Measurements from ENCODE around the gene MORN1. TPM values are rescaled to one million over a fixed set of nuclear protein-coding genes. Genes with fewer than 3 reads are reported as not detected.
A peak's percentile ranks its signal among the peaks of the same experiment; 100 is the strongest.

The MORN1 gene
- total and polyA plus RNA-seq, 2 of the 8 experiments (the other 6 are each of a cell fraction or from before 2014, with no cell fraction given) = 5.0 to 9.1 TPM

- Histone ChIP-seq H3K27me3 (replicated peaks in 1 of 4; ENCODE audit: control insufficient read depth in 3 of 4, extremely low read depth in 1 of 4, insufficient read depth in 3 of 4, low read length in 3 of 4) (no peaks in the 10 kb centered on the region), H2BK120ac (replicated peaks; ENCODE audit: low read depth, low read length) (no peak overlapping the region), H3K4me2 (ENCODE audit: insufficient read depth in 1 of 2, low read depth in 2 of 2, low read length in 2 of 2) (peak overlapping the region; percentile 53 to 85), H3K18ac (ENCODE audit: extremely low read depth, low read length) (no peak overlapping the region; the same call in 1 of the 2 replicates), H3K23ac (ENCODE audit: insufficient read length) (no peak overlapping the region), H4K20me1 (replicated peaks in 1 of 2; ENCODE audit: control insufficient read depth in 1 of 2, insufficient read depth in 2 of 2, low read length in 2 of 2) (peaks cover 2 to 11% of the 10 kb centered on the region in 2 experiments), H2AK5ac (ENCODE audit: low read depth, low read length) (peak overlapping the region; percentile 75; the same call in 1 of the 2 replicates), H3K4me1 (replicated peaks in 1 of 4; ENCODE audit: control insufficient read depth in 3 of 4, insufficient read depth in 4 of 4, low read length in 3 of 4) (peaks cover 0 to 14% (median 11%) of the 10 kb centered on the region in 4 experiments; a peak in 5 of 7 replicates), H3K27ac (ENCODE audit: low read depth, low read length) (peak overlapping the region; percentile 63; the same call in 1 of the 2 replicates), H3K56ac (replicated peaks; ENCODE audit: insufficient read length, low read depth, low read length) (no peak overlapping the region), H3K4me3 (ENCODE audit: extremely low read depth in 1 of 4, insufficient read depth in 2 of 4, low read depth in 3 of 4, low read length in 4 of 4) (peak overlapping the region; percentile 57 to 92 (median 88)), H3K79me2 (ENCODE audit: control insufficient read depth in 1 of 2, insufficient read depth in 2 of 2, low read length in 2 of 2) (peaks cover 0 to 6% of the 10 kb centered on the region in 2 experiments; a peak in 1 of 4 replicates), H4K91ac (replicated peaks; ENCODE audit: insufficient read length, low read length) (peak overlapping the region; percentile 65), H3K79me1 (ENCODE audit: low read depth, low read length) (no peaks in the 10 kb centered on the region), H3K9ac (replicated peaks in 1 of 4; ENCODE audit: extremely low read depth in 1 of 4, low read depth in 3 of 4, low read length in 3 of 4) (peak overlapping the region; percentile 39 to 97 (median 85)), H3K4ac (replicated peaks; ENCODE audit: insufficient read length, low read depth, low read length) (peak overlapping the region; percentile 78), H3K14ac (ENCODE audit: insufficient read length) (no peak overlapping the region), H2BK12ac (ENCODE audit: low read depth, low read length) (no peak overlapping the region), H4K8ac (ENCODE audit: extremely low read depth, insufficient read depth, low read length) (peak overlapping the region; percentile 95), H2BK15ac (ENCODE audit: low read length) (no peak overlapping the region), H3K36me3 (ENCODE audit: control insufficient read depth in 2 of 4, insufficient read depth in 4 of 4, low read length in 3 of 4) (peaks cover 2 to 11% (median 7%) of the 10 kb centered on the region in 4 experiments; a peak in 5 of 8 replicates), H4K5ac (ENCODE audit: insufficient read length, low read depth, low read length) (peak overlapping the region; percentile 15), H2AFZ (ENCODE audit: low read length) (no peak overlapping the region), H3K23me2 (ENCODE audit: low read depth, low read length) (peaks cover 15% of the 10 kb centered on the region), H3K9me3 (ENCODE audit: insufficient read depth in 2 of 2, low read depth in 1 of 2, low read length in 1 of 2) (no peaks in the 10 kb centered on the region), H2BK20ac (ENCODE audit: low read length) (no peak overlapping the region), H2BK5ac (ENCODE audit: low read depth, low read length) (peak overlapping the region; percentile 75)
- DNase-seq (ENCODE audit: low read depth in 1 of 2, low spot score in 2 of 2) = no peak
- WGBS, 2 experiments (ENCODE audit: extremely low coverage in 1 of 2, insufficient coverage in 1 of 2, insufficient read length in 1 of 2, insufficient replicate concordance in 2 of 2, low coverage in 1 of 2, low lambda C conversion rate in 2 of 2, missing lambda C conversion rate in 1 of 2) = 27% methylated on average over 29 of the region's 38 CpGs; no CpG with 5 or more reads in 1 of the 2 experiments
- peak; percentile 41; the same call in 1 of the 2 replicates for TF ChIP-seq KDM5A (IDR thresholded peaks at IDR 0.05; ENCODE audit: low read length)
- no peak for TF ChIP-seq RXRA (IDR thresholded peaks at IDR 0.05; ENCODE audit: insufficient read depth, low read depth, low read length)
- TF ChIP-seq GABPA (IDR thresholded peaks at IDR 0.05; ENCODE audit: borderline replicate concordance, insufficient read depth, low read length) = 0 out of 2 replicates have a peak, but pooled peaks have one; percentile 6
- no peak for TF ChIP-seq EZH2 (IDR thresholded peaks at IDR 0.05; ENCODE audit: low read depth, low read length, severe bottlenecking)
- CTCF ChIA-PET (ENCODE audit: partially characterized antibody) = interaction anchor here (1.2 kb wide), 1 partner anchor 52 kb away, joined by 3 read pairs; no protein-coding TSS in a partner anchor
- FAIRE-seq = no peak
- POLR2A ChIA-PET (ENCODE audit: partially characterized antibody) = interaction anchor here (0.7 to 3.6 kb wide), 4 partner anchors 9 to 68 kb away, joined by 3 to 13 read pairs (median 3); no protein-coding TSS in a partner anchor
Measured at GRCh38 chr1:2411801-2412394, 20.5 kb upstream of the MORN1 start.

Data from H1 (cell line).